Activated gamma-delta T cell treated with anti-CD3 and anti-CD28 coated beads, Interleukin-2, amount 50 U/mL, for 16 hours (primary cell): ENCODE results near the gene PIN1.

Source experiments
- DNase-seq: peaks from one replicate; pipeline ENCODE4 v3.0.0-alpha.2; 2020; ENCODE audit warnings: low read depth

The PIN1 gene

DNA sequence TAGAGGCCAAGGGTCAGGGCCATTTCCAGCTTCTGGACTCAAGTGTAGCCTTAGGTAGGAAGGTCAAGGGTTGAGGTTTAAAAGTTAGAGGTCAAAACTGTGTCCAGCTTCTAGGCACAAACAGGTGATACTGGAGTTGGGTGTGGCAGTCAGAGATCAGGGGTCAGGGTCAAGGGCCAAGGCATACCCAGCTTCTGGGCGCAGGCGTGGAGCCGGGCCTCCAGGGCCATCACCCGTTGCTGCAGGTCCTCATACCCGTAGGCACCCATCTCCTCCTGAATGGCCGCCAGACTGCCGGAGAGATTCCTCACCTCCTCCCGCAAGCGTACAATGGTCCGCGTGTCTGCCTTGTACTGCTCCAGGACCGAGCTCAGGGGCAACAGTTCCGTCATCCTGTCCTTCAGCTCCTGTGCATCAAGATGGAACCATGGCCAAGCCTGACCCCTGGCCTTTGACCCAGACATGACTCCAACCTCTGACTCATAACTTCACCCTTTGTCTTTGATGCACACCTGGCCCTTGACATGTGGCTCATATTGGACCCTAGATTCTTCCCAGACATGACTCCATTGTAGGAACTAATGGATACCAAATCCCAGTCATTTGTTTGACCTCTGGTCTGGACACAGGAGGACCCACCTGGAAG lies 22.1 kb downstream of the PIN1 start:
- DNase-seq = no peak

GRCh38 chr19:9857920-9858746 lies 23.0 kb downstream of the PIN1 start:
- no peak for DNase-seq

DNA sequence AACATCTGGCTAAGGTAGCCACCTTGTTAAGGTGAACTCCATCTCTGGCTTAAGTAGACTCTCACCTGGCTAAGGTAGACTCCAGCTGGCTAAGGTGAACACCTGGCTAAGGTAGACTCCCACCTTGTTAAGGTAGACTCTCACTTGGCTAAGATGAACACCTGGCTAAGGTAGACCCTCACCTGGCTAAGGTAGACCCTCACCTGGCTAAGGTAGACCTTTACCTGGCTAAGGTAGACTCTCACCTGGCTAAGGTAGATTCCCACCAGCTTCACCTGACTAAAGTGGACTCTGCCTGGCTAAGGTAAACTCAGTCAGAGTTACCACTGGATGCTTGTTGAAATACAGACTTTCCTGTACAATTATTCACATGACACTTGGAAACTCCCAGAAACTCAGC lies 23.6 kb downstream of the PIN1 start:
- no peak for DNase-seq

- no peak for DNase-seq
These were observed 25.3 kb downstream of the PIN1 start for GRCh38 chr19:9860407-9860806.

GRCh38 chr19:9861503-9861902 lies 26.4 kb downstream of the PIN1 start:
- DNase-seq = no peak

DNA sequence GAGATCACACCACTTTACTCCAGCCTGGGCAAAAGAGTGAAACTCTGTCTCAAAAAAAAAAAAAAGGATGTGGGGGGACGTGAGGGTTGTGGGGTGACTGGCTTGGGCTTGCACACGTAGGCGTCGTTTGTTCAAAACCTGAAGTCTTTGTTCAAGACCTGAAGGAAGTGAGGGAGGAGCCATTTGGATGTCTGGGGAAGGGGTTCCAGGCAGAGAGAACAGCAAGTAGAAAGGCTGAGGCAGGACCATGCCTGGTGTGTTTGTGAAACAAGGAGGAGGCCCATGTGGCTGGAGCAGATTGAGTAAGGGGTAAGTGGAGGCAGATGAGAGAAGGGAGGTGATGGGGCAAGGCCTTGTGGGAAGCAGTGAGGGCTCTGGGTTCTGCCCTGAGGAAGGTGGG lies 27.8 kb downstream of the PIN1 start:
- DNase-seq = no peak

GRCh38 chr19:9863759-9864158 lies 28.6 kb downstream of the PIN1 start:
- no peak for DNase-seq

DNA sequence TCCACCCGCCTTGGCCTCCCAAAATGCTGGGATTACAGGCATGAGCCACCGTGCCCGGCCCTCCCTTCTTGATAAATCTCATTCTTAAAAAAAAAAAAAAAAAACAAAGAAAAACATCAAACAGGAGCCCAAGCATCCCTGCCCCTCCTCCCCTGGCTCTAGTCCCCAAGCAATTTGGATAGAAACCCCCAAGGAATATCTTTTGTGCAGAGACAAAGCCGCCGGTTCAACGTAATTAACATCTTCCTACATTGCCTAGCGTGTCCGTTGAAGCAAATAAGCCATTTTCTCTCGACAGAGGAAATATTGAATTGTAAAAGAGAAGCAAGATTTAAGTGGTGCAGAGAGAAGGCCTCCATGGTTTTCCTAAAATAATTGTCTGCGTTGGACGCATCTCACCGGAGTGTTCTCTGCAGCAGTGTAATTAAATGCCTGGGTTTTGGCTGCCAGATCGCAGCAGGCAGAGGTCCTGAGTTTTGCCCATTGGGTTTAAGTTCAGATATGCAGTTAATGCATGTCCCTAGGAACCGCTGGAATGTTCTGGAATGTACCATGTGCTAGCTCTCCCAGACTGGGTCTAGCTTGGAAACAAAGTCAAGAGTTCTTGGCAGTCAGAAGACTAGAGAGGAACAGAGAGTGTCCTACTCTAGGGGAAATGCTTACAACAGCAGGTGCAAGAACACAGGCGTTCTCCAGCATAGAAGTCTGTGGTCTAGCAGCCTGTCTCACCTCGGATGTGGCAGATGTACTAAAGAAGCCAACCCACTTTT lies 30.8 kb downstream of the PIN1 start:
- DNase-seq = peak; percentile 21

GRCh38 chr19:9868983-9869617 lies 34.0 kb downstream of the PIN1 start:
- no peak for DNase-seq

- DNase-seq = no peak
These were observed 36.7 kb downstream of the PIN1 start for GRCh38 chr19:9871626-9872338.

DNA sequence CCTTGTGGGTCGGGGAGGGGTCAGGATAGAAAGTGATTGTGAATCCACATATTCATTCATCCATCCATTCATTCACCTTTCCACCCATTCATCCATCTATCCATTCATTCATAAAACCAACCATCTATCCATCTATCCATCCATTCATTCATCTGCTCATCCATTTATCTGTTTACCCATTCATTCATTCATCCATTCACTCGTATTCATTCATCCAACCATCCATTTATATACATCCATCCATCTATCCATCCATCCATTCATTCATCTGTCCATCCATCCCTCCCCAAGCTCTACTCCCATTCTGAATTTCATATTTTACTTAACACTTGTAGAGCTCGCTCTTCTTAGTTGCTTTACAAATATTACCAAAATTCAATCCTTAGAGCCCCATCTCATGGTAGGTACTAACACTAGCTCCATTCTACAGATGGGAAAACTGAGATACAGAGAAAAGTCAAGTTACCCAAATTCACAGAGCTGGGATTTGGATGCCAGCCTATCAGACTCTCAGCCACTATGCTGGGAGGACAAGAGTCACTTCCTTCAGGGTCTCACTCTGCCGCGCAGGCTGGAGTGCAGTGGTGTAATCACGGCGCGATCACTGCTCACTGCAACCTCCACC lies 37.6 kb downstream of the PIN1 start:
- DNase-seq = no peak

DNA sequence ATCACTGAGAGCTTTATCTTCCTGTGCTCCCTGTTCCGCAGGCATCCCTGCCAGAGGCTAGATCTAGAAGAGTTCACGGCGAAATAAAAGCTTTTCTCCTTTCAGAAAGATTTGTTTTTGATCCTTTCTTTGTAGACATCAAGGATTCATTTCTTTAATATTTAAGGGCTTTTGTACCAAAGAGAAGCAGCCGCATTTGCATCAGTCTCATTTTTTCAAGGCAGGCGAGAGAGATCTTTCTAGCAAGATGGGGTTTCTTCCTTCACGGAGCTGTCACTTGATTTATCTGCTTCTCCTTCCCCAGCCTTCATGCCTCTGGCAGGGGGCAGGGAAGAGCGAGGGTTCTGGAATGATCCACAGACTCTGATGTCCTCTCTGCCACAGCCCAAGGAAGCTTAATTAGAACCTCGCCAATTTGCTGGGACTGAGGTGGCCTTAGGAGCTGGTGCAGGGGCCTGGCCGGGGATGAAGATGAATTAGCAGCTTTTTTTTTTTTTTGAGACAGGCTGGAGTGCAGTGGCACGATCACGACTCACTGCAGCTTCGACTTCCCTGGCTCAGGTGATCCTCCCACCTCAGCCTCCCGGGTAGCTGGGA lies 40.0 kb downstream of the PIN1 start:
- no peak for DNase-seq

DNA sequence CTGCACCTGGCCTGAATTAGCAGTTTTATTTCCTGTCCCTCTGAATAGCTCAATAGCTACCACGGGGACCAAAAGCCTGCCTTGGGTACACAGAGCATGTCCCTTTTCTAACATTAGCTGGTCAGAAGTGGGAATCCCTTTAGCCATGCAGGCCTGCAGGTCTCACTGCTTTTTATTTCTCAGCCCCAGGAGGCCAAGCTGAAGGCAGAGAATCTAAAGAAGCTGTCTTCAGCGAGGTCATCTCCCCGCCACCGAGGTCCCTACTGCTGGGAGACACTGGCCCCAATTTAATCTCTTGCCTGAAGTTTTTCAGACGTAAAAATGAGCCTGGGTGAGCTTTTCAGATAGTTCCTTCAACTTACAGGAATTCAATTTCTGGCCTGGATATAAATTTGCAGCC lies 40.7 kb downstream of the PIN1 start:
- DNase-seq = no peak

DNA sequence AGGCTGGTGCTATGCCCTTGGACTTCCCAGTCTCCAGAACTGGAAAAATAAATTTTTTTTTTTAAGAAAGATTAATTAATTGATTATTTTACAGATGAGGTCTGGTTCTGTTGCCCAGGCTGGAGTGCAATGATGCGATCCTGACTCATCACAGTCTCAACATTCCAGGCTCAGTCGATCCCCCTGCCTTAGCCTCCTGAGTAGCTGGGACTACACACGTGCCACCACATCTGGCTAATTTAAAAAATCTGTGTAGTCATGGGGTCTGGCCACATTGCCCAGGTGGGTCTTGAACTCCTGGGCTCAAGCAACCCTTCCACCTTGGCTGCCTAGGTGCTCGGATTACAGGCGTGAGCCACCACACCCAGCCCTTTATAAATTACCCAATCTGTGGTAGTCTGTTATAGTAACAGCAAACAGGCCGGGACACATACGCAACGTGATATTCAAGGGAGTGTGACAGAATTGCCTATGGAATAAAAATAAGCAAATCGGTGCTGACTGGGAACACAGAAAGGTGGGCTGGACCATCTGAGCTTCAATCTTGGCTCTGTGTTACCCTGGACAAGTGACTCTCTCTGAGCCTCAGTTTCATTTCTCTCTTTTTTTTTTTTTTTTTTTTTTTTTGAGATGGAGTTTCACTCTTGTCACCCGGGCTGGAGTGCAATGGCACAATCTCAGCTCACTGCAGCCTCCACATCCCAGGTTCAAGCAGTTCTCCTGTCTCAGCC lies 42.8 kb downstream of the PIN1 start:
- DNase-seq = no peak

- DNase-seq = no peak
These were observed 43.5 kb downstream of the PIN1 start for GRCh38 chr19:9878511-9879196.

GRCh38 chr19:9881720-9882119 lies 46.6 kb downstream of the PIN1 start:
- no peak for DNase-seq

DNA sequence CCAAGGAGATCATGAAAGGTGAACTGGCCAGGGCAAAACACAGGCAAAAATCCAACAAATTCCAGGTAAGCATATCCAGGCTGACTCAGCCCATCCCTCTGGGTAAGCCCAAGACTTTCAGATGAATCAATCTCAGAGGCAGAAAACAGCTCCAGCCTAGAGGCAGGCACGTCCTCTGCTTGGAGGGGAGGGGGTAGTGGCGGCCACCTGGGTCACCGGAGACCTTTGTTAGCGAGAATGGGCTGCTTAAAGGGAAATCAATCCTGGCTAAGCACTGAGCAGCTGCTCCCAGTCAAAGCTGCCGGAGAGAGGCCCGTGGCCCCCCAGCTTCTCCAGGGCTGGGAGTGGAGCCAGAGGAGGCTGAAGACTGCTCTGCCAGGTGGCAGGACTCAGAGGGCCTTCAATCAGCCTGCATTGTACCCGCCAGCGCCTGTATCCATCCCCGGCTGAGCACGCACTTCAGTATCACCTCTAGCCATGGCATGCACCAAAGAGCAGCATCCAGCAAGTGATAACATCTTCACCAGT lies 48.2 kb downstream of the PIN1 start:
- no peak for DNase-seq

DNA sequence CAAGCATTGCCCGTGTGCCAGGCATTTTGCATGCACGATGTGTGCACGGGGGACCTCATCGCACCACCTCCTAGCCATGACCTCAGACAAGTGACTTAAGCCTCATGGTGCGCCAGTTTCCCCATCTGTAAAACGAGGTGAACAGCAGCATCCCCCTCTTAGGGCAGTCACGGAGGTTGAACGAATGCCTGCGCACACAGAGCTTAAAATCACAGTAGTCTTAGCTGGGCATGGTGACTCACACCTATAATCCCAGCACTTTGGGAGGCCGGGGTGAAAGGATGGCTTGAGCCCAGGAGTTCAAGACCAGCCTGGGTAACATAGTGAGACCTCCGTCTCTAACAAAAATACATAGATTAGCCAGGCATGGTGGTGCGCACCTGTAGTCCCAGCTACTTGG lies 48.6 kb downstream of the PIN1 start:
- DNase-seq = no peak

- DNase-seq = no peak
These were observed 50.0 kb downstream of the PIN1 start for GRCh38 chr19:9885077-9885552.
